ENCODE results near the gene RAD52. TPM values are rescaled to one million over a fixed set of nuclear protein-coding genes. Genes with fewer than 3 reads are reported as not detected.

Gene RAD52
- total RNA-seq, 1 donor from 2014 or later, result 42.9 TPM

GRCh38 chr12:913919-914698, 35.4 kb downstream of the RAD52 start:
- no peak for DNase-seq

DNA sequence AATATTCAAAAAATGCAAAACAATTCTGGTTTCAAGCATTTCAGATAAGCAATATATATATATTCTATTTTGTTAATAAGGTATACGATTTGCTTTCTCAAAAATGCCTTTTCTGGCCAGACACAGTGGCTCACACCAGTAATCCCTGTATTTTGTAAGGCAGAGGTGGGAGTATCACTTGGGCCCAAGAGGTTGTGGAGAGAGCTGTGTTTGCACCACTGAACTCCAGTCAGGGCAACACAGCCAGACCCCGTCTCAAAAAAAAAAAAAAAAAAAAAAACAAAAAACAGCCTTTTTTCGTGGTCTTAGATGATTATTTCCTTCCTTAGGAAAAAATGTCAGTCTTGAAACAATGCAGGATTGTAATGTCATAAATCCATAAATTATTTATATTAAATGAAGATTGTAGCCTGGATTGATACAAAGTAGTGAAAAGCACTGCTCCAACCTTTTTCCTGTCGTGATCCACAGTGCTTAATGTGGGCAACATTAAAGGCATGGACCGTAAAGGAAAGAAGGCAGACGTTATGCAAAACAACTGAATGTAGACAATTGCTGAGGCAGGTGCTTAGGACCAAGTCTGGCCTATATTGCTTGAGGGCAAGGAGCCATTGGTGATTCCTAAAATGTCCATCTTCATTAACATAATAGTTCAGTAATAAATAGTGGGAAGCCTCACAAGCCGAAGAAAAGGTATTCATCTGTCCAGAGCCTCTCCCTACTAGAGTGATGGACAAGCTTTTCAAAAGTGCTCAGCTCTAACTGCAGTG, 36.8 kb downstream of the RAD52 start:
- no peak for DNase-seq

DNA sequence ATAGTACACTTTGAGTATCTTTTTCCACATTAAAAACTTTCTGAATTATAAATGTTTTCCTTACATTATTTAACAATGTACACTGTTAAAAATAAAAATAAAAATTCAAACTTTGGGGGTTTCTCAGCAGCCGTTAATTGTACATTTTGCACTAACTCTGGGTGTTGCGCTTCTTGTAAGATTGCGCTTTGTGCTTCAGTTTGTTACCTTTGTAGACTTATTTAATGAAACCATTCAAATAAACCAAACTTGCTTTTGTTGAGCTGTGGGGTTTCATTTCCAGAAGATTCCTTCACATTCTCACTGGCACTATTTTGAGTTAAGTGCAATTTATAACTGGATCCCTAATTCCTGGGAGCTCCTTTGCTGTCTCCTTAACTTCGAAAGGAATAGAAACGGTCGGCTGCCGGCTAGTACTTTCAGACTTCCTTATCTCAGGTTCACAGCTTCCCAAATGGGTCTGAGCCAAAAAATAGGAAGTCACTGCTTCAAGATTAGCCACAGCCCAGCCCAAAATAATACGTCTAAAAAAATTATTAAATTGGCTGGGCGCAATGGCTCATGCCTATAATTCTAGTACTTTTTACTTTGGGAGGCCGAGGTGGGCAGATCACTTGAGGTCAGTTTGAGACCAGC, 38.2 kb downstream of the RAD52 start:
- peak; percentile 19 for DNase-seq

DNA sequence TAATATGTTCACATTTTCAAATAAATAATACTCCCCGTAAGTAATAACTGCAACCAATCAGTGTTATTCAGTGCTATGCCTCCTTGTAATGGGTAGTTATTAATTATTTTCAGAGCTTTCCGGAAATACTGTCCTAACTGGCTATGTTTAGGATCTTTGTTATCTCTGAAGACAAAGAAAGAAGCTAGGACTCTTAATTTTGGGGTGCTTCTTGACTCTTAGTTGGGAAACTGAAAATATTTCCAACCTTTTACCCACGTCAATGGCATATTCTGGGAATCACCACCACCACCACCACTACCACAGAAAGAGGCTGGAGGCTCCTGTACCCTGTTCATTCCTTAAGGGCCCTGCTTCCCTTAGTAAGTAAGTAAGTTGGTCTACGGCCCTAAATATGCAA, 39.1 kb downstream of the RAD52 start:
- no peak for DNase-seq

DNA sequence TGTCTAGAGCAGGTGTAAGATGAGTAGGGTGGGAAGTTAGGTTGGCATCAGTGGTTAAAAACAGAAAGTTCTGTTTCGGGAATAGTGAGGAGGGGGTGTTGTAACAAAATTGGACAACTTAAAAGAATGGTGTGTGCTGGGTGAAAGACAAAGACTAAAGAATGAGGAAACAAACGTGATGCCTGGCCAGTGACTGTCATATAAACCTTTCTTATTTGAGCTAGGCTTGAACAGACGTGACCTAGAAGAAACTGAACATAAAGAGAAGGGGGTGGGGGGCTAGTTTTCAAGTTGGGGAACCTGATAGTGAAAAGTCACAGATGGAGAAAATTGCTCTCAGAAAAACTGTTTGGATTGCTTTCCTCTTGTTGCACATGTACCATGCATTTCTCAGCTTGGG, 39.6 kb downstream of the RAD52 start:
- no peak for DNase-seq

- no peak for DNase-seq
Observed at GRCh38 chr12:907413-908185, 41.9 kb downstream of the RAD52 start.

GRCh38 chr12:906062-906585, 43.4 kb downstream of the RAD52 start:
- DNase-seq, result no peak

DNA sequence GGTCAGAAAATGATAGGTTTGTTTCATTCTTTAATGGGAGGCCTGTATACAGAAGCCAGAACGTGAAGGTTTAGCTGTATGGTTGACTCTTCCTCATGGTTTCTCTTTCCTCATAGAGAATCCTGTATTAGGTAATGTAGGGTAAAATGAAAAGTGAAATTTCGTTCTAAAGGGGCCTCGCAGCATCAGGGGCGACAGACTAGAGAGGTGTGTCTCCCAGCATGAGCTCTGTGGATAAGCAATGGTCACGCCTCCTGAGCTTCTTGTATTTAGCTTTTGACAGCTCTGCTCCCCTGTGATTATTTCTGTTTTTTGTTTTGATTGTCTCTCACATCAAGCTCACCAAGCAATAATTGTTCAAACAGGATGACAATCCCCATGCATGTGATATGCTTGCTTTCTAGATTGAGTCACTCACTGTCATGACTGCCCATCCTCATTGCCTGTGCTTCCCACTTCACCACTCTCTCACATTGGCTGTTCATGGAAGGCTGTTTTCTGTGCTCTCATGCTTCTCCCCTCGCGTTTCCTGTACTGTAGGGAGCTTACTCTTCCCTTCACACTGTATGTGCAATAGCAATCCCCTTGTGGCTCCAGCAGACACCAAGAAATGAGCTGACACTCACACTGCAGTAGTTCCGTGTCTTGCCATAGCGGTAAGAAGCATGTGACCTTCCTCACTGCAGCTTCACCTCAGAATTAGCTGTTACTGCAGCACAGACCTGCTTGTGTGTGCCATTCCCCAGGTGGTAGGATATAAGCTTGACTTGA, 44.0 kb downstream of the RAD52 start:
- DNase-seq, result no peak

GRCh38 chr12:904010-904414, 45.5 kb downstream of the RAD52 start:
- DNase-seq, result no peak

DNA sequence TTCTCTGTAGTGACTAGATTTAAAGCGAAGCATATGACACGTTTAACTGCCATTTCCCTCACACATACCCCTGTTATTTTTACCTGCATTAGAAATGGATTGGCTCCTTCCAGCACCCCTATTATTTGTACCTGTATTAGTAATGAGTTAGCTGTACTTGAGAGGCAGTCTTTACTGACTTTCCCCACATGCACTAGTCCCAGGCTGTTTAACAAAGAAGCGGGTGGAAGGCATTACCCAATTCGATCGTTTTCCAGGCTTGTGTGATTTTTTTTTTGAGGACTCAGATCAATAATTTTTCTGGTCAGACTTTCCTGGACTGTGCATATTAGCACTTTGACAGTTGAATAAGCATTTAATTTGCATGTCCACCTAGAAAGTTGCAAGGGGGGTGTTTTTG, 46.4 kb downstream of the RAD52 start:
- DNase-seq, result no peak

DNA sequence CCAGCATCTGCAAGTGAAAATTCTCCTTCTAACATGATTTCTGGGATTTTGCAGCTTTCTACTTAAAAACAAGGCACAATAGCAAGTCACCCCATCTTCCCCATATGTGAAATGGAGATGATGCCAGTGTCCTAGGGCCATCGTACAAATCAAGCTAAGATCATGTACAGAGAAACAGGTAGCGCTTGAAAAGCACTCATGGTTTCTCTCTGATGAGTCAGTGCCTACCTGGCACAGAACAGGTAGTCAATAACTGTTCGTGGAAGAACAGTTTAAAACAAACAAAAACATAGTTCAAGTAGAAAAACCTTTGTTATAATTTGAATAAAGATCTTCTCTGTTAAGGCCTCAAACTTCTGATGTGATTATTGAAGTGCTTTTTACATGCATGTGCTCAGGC, 46.9 kb downstream of the RAD52 start:
- no peak for DNase-seq

- no peak for DNase-seq
Observed at GRCh38 chr12:897386-897785, 52.1 kb downstream of the RAD52 start.

GRCh38 chr12:896031-896430, 53.5 kb downstream of the RAD52 start:
- no peak for DNase-seq

DNA sequence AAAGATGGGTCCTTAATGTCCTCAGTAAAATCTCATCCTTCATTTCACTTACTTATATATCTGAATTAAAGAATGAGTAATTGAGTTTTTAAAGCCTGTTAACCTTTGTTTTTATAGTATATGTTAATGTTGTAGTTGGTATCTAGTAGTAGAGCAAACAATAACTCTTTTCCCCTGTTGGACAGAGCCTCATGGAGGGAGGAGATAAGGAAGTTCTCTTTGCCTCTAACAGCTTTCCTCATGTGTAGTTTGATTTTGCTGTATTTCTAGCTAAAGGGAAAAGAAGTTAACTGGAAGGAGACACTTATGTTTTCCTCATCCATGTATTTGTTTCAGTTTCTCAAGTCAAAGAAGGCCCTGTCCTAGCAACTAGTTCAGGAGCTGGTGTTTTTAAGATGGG, 55.3 kb downstream of the RAD52 start:
- no peak for DNase-seq

- no peak for DNase-seq
Observed at GRCh38 chr12:886206-886605, 63.3 kb downstream of the RAD52 start.

GRCh38 chr12:885701-886100, 63.8 kb downstream of the RAD52 start:
- DNase-seq, result no peak

DNA sequence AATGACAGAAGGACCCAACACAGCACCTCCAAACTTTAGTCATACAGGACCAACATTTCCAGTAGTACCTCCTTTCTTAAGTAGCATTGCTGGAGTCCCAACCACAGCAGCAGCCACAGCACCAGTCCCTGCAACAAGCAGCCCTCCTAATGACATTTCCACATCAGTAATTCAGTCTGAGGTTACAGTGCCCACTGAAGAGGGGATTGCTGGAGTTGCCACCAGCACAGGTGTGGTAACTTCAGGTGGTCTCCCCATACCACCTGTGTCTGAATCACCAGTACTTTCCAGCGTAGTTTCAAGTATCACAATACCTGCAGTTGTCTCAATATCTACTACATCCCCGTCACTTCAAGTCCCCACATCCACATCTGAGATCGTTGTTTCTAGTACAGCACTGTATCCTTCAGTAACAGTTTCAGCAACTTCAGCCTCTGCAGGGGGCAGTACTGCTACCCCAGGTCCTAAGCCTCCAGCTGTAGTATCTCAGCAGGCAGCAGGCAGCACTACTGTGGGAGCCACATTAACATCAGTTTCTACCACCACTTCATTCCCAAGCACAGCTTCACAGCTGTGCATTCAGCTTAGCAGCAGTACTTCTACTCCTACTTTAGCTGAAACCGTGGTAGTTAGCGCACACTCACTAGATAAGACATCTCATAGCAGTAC, 64.6 kb downstream of the RAD52 start:
- no peak for DNase-seq

GRCh38 chr12:880656-881055, 68.8 kb downstream of the RAD52 start:
- no peak for DNase-seq

DNA sequence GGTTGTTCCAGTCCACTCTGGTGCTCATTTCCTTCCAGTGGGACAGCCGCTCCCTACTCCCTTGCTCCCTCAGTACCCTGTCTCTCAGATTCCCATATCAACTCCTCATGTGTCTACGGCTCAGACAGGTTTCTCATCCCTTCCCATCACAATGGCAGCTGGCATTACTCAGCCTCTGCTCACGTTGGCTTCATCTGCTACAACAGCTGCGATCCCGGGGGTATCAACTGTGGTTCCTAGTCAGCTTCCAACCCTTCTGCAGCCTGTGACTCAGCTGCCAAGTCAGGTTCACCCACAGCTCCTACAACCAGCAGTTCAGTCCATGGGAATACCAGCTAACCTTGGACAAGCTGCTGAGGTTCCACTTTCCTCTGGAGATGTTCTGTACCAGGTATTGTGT, 69.9 kb downstream of the RAD52 start:
- peak; percentile 75 for DNase-seq

- no peak for DNase-seq
Observed at GRCh38 chr12:873954-874353, 75.5 kb downstream of the RAD52 start.

DNA sequence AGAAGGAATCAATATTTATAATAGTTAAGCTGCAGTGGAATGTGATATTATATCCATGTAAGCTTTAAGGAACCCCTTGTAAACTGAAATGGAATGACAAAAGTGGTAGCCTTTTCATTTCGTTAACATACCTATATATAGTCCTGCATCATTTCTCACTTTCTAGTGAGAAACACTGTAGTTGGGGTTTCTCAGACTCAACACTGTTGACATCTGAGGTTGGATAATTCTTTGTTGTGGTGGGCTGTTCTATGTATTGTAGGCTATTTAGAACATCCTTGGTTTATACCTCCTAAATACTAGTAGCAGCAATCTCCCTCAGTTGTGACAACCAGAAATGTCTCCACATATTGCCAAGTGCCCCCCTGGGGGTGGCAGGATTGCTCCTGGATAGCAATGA, 79.1 kb downstream of the RAD52 start:
- DNase-seq, result no peak
